GM12872 (cell line): ENCODE results near the gene DPYD.

Experiments used
- TF ChIP-seq, protein P1 (sequence below): IDR thresholded peaks from 3 replicates; pipeline ENCODE4 v1.5.1; 2011; ENCODE audit warnings: low read depth, mild to moderate bottlenecking, low read length, moderate library complexity; ENCODE audit not compliant: insufficient read depth

Gene DPYD

DNA sequence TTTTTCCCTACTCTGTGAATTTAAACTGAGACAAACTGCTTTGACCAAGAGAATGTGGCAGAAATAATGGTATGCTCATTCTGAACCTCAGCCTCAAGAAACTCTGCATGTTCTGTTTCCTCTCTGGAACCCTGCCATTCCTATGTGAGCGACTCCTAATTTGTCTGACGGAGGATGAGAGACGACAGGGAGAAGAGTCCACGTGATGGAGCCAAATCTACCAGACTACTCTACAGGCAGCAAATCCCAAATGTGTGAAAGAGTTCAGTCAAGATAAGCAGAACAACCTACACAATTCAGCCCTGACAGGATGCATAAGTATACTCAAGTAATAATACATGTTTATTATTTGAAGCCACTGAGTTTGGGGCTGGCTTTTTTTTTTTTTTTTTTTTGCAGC, 153.5 kb downstream of the DPYD start:
- TF ChIP-seq, protein P1, sequence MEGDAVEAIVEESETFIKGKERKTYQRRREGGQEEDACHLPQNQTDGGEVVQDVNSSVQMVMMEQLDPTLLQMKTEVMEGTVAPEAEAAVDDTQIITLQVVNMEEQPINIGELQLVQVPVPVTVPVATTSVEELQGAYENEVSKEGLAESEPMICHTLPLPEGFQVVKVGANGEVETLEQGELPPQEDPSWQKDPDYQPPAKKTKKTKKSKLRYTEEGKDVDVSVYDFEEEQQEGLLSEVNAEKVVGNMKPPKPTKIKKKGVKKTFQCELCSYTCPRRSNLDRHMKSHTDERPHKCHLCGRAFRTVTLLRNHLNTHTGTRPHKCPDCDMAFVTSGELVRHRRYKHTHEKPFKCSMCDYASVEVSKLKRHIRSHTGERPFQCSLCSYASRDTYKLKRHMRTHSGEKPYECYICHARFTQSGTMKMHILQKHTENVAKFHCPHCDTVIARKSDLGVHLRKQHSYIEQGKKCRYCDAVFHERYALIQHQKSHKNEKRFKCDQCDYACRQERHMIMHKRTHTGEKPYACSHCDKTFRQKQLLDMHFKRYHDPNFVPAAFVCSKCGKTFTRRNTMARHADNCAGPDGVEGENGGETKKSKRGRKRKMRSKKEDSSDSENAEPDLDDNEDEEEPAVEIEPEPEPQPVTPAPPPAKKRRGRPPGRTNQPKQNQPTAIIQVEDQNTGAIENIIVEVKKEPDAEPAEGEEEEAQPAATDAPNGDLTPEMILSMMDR, result no peak

DNA sequence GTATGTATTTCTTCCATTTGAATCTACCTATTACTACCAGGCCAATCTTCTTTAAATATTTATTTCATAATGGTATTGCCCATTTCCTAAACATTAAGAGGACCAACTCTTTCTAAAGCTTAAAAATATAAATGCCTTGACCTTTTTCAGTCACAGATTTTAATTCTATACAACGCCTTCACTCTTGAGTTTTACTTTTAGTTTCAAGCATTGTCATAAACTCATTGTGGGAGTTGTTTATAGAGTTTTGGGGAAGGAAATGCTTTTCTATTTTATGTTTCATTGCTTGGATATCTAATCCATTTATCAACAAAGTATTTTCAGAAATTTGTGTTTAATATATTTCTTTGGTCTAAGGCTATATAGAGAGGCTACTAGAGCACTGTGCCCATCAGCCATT, 155.8 kb downstream of the DPYD start:
- TF ChIP-seq, protein P1, result no peak

DNA sequence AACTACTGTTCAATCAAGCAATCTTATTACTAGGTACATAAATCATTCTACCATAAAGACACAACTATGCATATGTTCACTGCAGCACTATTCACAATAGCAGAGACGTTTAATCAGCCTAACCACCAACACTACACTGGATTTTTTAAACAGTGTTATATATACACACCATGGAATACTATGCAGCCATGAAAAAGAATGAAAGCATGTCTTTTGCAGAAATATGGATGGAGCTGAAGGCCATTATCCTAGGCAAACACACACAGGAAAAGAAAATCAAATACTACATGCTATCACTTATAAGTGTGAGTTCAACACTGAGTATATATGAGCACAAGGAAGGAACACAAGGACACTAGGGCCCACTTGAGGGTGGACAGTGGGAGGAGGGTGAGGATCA, 159.2 kb downstream of the DPYD start:
- TF ChIP-seq, protein P1, result no peak

DNA sequence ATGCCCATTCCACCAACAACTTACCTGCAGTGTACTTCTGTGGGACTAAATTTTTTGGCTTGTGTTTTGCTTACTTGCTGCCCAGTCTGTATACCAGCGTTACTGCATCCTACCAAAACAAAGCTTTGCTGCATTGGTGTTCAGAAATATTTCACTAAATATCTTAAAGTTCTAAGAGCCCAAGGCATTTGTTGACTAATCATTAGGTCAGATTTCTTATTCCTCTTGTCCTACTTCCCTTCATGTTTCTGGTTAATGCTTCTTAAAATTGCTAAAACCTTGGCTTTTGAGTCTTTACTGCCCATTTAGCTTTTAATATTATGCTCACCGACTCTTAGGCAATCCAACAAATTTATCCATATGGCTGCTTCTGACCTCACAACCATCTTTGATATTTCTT, 161.8 kb downstream of the DPYD start:
- TF ChIP-seq, protein P1, result no peak

DNA sequence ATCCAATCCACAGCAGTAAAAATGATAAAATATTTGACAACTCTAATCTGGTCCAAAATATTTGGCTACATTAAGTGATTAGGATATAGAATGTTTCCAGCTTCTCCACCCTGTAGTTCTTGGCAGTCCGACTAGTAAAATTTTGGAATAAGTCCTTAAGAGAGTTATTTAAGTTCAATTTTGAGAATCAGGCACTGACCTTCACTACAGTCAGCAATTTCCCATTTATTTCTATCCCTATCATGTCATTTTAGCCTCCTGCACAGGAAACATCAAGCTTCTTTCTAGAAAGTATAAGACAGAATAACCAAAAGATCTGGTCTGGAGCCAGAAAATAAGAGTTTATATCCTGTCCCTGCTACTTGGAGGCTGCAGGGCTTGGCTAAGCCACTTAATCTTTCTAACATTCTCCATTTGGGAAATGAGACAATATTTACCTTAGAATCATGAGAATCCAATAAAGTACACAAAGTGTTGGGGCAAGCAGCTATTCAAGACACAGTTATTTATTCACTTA, 162.2 kb downstream of the DPYD start:
- TF ChIP-seq, protein P1, result no peak

DNA sequence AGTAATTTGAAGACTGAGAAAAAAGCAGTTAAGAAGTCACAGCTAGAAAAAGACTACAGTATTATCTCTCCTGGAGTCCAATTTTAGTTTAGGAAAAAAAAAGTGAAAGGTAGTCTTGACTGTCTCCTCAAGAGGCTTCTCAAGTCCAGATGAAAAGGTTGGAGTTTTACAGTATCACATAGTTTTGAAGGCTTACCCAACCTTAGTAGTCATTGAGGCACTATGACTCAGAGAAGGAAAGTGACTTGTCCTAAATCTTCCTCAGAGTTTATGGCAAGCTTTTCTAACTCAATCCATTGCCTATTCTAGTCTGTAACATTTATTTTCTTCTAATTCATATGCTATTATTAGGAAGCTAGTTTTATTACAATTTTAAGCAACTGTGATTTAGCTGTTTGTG, 174.9 kb downstream of the DPYD start:
- TF ChIP-seq, protein P1, result no peak

DNA sequence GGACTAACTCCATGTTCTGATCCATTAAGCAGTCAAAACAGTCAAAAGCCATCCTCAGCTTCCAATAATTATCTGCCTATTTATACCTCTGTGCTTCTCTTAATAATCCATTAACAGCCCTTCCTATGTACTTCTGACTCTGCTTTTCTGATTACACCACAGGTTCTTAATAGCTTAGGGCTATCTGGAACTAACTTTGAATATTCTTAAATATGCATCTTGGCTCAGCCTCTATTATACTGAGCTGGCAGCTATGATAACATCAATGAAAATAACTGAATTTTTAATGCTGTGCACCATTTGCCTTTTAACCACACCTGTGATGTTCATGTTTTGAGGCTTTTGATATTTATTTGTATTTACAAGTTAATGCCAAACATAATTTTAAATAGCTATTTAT, 175.9 kb downstream of the DPYD start:
- TF ChIP-seq, protein P1, result no peak
